Osteoblast (primary cell): ENCODE results near the gene KRTAP1-4. TPM values are rescaled to one million over a fixed set of nuclear protein-coding genes. Genes with fewer than 3 reads are reported as not detected.
A peak's percentile ranks its signal among the peaks of the same experiment; 100 is the strongest.

ENCODE experiments used
- DNase-seq: peaks from one replicate; pipeline ENCODE4 v3.0.0; 2011; ENCODE audit warnings: low spot score, mixed read lengths; ENCODE audit not compliant: insufficient read length; ENCODE audit errors: missing footprints
- H2AFZ ChIP-seq: 2 replicates; pipeline ENCODE4 v1.6.0; 2011; ENCODE audit warnings: mild to moderate bottlenecking, low read length
- H3K27ac ChIP-seq: 2 replicates; pipeline ENCODE4 v1.5.1; 2011; ENCODE audit warnings: mild to moderate bottlenecking, low read depth, low read length, moderate library complexity
- H3K27me3 ChIP-seq: 2 replicates; pipeline ENCODE4 v1.6.0; 2012; ENCODE audit warnings: mild to moderate bottlenecking, control low read depth, inconsistent platforms, low read length, moderate library complexity; ENCODE audit not compliant: insufficient read depth
- H3K36me3 ChIP-seq: 2 replicates; pipeline ENCODE4 v1.5.1; 2011; ENCODE audit warnings: mild to moderate bottlenecking, low read length, control low read depth, moderate library complexity; ENCODE audit not compliant: insufficient read depth
- H3K4me1 ChIP-seq: 2 replicates; pipeline ENCODE4 v1.5.1; 2011; ENCODE audit warnings: mild to moderate bottlenecking, low read length, control low read depth, moderate library complexity; ENCODE audit not compliant: insufficient read depth
- H3K4me2 ChIP-seq: 2 replicates; pipeline ENCODE4 v1.6.0; 2011; ENCODE audit warnings: mild to moderate bottlenecking, low read length; ENCODE audit not compliant: insufficient read depth
- H3K4me3 ChIP-seq: fragments of 200-600 bp; sonication (generic); 3 replicates; pipeline ENCODE4 v1.5.1; 2012; ENCODE audit warnings: mild to moderate bottlenecking, low read length, inconsistent platforms; ENCODE audit not compliant: insufficient read depth
- H3K79me2 ChIP-seq: 2 replicates; pipeline ENCODE4 v1.6.0; 2012; ENCODE audit warnings: mild to moderate bottlenecking, low read length, control low read depth, inconsistent platforms; ENCODE audit not compliant: insufficient read depth
- H3K9me3 ChIP-seq: 2 replicates; pipeline ENCODE4 v1.5.1; 2011; ENCODE audit warnings: low read depth, low read length, control low read depth
- H4K20me1 ChIP-seq: 2 replicates; pipeline ENCODE4 v1.6.0; 2012; ENCODE audit warnings: mild to moderate bottlenecking, low read length, control low read depth; ENCODE audit not compliant: insufficient read depth
- total RNA-seq: library from RNA; depleted of rRNA; stranded (reverse); fragments of >200 nt; gene quantifications from 2 replicates; pipeline ENCODE4 v1.2.3, GENCODE V29; 2012
- TF ChIP-seq, protein P1 (sequence below): IDR thresholded peaks from 2 replicates; pipeline ENCODE4 v1.5.1; 2011; ENCODE audit warnings: mild to moderate bottlenecking, low read depth, low read length, moderate library complexity; ENCODE audit errors: extremely low read depth

The KRTAP1-4 gene
- total RNA-seq, 1 donor, result not detected

DNA sequence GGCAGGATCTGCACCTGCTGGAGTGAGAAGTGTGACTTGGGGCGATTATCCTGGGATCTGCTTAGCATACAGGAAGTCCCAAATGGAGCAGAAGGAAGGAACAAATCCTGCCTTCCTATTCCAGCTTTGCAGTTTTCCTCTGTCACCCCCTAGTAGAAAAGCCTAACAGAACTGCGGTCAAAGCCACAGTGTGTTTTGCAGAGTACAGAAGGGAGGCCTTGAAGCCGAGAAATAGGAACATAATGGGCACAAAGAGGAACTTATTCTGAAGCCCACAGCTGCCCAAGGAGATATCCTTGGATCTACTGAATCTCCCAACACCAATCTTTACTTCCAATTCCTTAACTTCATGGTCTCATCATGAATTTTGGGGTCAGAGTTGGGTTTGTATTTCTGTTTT, 11.5 kb downstream of the KRTAP1-4 start:
- TF ChIP-seq, protein P1, sequence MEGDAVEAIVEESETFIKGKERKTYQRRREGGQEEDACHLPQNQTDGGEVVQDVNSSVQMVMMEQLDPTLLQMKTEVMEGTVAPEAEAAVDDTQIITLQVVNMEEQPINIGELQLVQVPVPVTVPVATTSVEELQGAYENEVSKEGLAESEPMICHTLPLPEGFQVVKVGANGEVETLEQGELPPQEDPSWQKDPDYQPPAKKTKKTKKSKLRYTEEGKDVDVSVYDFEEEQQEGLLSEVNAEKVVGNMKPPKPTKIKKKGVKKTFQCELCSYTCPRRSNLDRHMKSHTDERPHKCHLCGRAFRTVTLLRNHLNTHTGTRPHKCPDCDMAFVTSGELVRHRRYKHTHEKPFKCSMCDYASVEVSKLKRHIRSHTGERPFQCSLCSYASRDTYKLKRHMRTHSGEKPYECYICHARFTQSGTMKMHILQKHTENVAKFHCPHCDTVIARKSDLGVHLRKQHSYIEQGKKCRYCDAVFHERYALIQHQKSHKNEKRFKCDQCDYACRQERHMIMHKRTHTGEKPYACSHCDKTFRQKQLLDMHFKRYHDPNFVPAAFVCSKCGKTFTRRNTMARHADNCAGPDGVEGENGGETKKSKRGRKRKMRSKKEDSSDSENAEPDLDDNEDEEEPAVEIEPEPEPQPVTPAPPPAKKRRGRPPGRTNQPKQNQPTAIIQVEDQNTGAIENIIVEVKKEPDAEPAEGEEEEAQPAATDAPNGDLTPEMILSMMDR, result no peak
- Histone ChIP-seq H3K4me2 (no peak overlapping the region), H3K27ac (no peak overlapping the region), H3K27me3 (no peaks in the 10 kb centered on the region), H3K4me1 (no peaks in the 10 kb centered on the region), H2AFZ (peak overlapping the region; percentile 13), H3K79me2 (no peaks in the 10 kb centered on the region), H3K36me3 (no peaks in the 10 kb centered on the region), H3K9me3 (peaks cover 4% of the 10 kb centered on the region), H4K20me1 (no peaks in the 10 kb centered on the region), H3K4me3 (no peak overlapping the region)
- no peak for DNase-seq

DNA sequence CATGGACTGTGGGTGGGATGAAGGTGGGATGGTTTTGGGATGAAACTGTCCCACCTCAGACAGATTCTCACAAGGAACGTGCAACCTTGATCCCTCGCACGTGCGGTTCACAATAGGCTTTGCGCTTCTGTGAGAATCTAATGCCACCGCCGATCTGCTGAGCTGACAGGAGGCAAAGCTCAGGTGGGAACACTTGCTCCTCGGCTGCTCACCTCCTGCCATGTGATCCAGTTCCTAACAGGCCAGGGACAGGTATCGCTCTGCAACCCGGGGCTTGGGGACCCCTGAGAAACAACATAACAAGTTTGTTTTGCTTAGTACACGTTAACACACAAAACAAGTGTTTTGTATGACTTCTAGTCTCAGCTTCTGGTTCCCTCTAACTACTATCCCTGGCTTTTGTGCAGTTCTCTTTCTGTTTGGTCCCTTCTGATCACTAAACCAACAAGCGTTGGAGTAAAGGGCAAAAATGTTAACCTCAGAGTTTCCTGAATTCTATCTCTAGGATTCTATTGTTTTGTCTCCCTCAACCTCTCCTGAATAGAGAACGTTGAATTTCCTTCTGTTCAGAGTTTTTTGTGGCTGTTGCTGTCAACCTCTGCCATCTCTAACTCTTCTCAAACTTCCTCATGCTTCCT, 13.3 kb downstream of the KRTAP1-4 start:
- H2AFZ ChIP-seq, result no peak overlapping the region

DNA sequence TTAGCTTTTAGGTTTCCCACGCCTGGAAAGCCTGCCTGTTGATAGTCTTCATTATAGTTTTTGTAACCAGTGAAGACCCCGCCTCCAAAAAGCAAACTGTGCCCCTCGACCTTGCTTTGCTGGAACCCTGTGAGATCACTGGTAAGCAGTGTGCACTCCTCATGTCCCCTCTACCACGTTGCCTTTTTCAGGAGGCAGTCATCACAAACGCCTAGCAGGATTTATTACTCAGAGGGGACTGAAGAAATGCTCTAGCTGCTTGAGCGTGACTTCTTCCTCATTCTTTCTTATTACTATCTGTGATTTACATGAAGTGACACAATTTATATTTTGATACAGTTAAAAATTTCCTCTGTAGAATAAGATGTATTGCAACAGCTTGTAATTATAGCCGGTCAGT, 14.5 kb downstream of the KRTAP1-4 start:
- Histone ChIP-seq H3K36me3 (no peaks in the 10 kb centered on the region), H3K4me3 (no peak overlapping the region), H3K27me3 (no peaks in the 10 kb centered on the region), H3K79me2 (no peaks in the 10 kb centered on the region), H3K4me1 (no peaks in the 10 kb centered on the region), H2AFZ (no peak overlapping the region), H3K9me3 (no peaks in the 10 kb centered on the region), H4K20me1 (no peaks in the 10 kb centered on the region), H3K4me2 (no peak overlapping the region), H3K27ac (no peak overlapping the region)
- DNase-seq, result no peak
- TF ChIP-seq, protein P1, result no peak

More for the DNA sequence above, 13.3 kb downstream of the KRTAP1-4 start:
- no peaks in the 10 kb centered on the region for H3K36me3 ChIP-seq
- H3K27me3 ChIP-seq, result no peaks in the 10 kb centered on the region
- no peaks in the 10 kb centered on the region for H3K4me1 ChIP-seq
- H3K4me3 ChIP-seq, result no peak overlapping the region
- peaks cover 4% of the 10 kb centered on the region for H3K9me3 ChIP-seq
- no peak for DNase-seq
- no peak overlapping the region for H3K27ac ChIP-seq
- H3K4me2 ChIP-seq, result no peak overlapping the region
- no peaks in the 10 kb centered on the region for H4K20me1 ChIP-seq
- TF ChIP-seq, protein P1, result no peak
- no peaks in the 10 kb centered on the region for H3K79me2 ChIP-seq

DNA sequence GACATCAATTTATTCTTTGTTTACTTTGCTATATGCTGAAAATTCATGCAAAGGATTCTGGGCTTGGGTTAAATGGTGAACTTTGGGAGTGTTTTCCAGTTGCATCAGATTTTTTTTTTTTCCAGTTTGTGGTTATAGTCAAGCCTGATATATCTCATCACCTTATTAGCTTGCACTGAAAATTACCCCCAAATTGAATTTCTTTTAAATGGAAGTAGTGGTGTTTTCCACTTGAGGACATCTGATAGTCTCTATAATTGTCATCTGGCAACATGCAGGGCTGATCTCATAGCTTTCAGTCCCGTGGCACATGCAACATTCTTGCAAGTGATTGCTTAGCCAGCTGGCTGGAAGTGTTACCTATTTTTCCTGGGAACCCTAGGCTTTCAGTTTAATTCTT, 16.4 kb downstream of the KRTAP1-4 start:
- TF ChIP-seq, protein P1, result no peak
- no peaks in the 10 kb centered on the region for H3K27me3 ChIP-seq
- DNase-seq, result no peak
- H3K36me3 ChIP-seq, result no peaks in the 10 kb centered on the region
- no peak overlapping the region for H3K27ac ChIP-seq
- no peaks in the 10 kb centered on the region for H3K79me2 ChIP-seq
- no peak overlapping the region for H2AFZ ChIP-seq
- H3K9me3 ChIP-seq, result no peaks in the 10 kb centered on the region
- H3K4me2 ChIP-seq, result no peak overlapping the region
- H3K4me3 ChIP-seq, result no peak overlapping the region
- H3K4me1 ChIP-seq, result no peaks in the 10 kb centered on the region
- H4K20me1 ChIP-seq, result no peaks in the 10 kb centered on the region
